Measurements from ENCODE around the gene RTCB.

RTCB gene

GRCh38 chr22:32339190-32340012 lies 72.6 kb downstream of the RTCB start:
- no peak for DNase-seq (ENCODE audit: low read depth in 2 of 2)

DNA sequence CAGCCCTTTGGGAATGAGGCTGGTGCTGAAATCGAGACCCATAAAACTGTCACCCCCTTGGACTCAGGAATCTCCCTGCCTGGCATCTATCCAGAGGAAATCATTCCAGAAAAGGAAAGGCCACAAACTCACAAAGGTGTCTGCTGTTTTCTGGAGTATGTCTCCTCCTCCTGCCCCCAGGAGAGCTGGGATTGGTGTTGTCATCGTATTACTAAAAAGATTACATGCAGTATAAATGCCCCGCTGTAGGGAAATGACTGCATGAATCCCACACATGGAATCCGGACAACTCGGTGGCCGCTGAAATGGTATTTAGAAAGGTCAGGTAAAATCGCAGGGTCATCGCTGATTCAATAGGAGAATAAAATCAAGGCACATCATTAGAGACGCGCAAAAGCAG lies 73.3 kb downstream of the RTCB start:
- DNase-seq (ENCODE audit: low read depth in 2 of 2): no peak
